Measurements from ENCODE around the gene ZNF101.

DNA sequence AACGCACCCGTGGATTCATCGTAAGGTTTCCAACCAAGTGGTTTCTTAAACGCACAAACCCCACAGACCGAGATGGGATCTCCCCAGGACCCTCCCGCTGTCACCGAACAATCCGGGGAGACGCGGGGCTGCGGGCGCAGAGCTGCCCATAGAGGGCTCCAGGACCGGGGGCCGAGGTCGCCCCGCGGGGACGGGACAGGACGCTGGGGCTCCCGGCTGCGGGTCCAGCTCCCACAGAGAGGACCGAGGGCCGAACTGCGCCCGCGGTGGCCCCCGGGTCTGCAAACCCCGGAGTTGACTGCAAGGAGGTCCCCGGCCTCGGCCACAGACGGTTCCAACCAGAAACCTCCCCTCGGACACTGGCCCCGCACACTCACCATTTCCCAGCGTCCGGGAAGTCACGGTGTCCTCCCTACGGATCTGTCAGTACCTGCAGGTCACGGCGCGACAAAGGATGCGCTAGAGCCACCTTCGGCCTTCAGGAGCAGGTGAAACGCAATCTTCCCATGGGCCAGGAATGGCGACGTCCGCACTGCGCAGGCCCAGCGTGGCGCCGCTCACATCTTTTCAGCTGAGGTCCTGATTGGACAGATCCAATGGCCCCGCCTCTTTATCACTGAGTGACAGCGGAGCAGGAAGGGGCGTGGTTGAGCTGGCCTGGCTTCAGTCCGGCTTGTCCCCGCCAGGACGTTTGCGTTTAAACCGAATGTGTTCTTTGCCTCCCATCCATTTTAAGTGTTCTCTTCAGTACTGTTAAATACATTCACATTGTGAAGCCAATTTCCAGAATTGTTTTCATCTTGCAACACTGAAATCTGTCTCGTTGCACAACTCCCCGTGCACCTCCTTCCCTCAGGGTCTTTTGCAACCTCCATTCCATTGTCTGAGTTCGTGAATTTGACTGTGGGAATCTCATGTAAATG is 64.2 kb downstream of the ZNF101 start, which contains the start of gene ZNF14:
- TF ChIP-seq POLR2A (IDR thresholded peaks at IDR 0.05; ENCODE audit: low read depth, low read length): peak; percentile 88
- peak; percentile 83 for TF ChIP-seq POLR2AphosphoS5 (IDR thresholded peaks at IDR 0.05; ENCODE audit: low read depth, low read length)
- TF ChIP-seq TAF1 (IDR thresholded peaks at IDR 0.05; ENCODE audit: borderline replicate concordance, low read depth, low read length): no peak

Measured in GM12892 (cell line).